ENCODE measurements around the gene IFITM2. TPM values are rescaled to one million over a fixed set of nuclear protein-coding genes. Genes with fewer than 3 reads are reported as not detected.
"Not testable (repeated sequence)": the region's sequence is repeated elsewhere in the genome, so short reads cannot be mapped to it uniquely, and the experiment has no call there.

IFITM2 gene
- total RNA-seq = 10 to 100 TPM; 25.6 to 84.1 (median 45.1) TPM

- peak; percentile 90 to 95 for DNase-seq (ENCODE audit: low spot score in 2 of 2)
- not testable (repeated sequence) for H3K36me3 ChIP-seq, H3K27me3 ChIP-seq, H3K9me3 ChIP-seq
- 0% methylated on average over 9 of the region's 28 CpGs for WGBS
- peaks cover 46% of the 10 kb centered on the region for H3K4me1 ChIP-seq
- H3K27ac ChIP-seq = peak within 1 kb of the TSS; percentile 87
- H3K4me3 ChIP-seq = peak within 1 kb of the TSS; percentile 53
- TF ChIP-seq POLR2AphosphoS5 (IDR thresholded peaks at IDR 0.05) = peak in 2 of 3 donors; percentile 60 to 82
- peak in 1 of 2 donors; percentile 72 for TF ChIP-seq POLR2A (IDR thresholded peaks at IDR 0.05)
Observed at GRCh38 chr11:307766-308708, at the start of gene IFITM2. TSS of gene IFITM2 (plus strand) at chr11:307816. CDS start at chr11:308193, 377 bp downstream.

- Histone ChIP-seq H3K36me3 (no peaks in the 10 kb centered on the region), H3K27me3 (no peaks in the 10 kb centered on the region)
- 74% methylated on average over 10 of the region's 10 CpGs for WGBS
Observed at GRCh38 chr11:259413-259812, 48.2 kb upstream of the IFITM2 start.

GRCh38 chr11:261624-262023 is 46.0 kb upstream of the IFITM2 start:
- H3K9me3 ChIP-seq = no peaks in the 10 kb centered on the region
- H3K4me3 ChIP-seq = no peak overlapping the region
- TF ChIP-seq POLR2AphosphoS5 (IDR thresholded peaks at IDR 0.05) = no peak
- TF ChIP-seq POLR2A (IDR thresholded peaks at IDR 0.05) = no peak
- no peak for TF ChIP-seq CTCF (IDR thresholded peaks at IDR 0.05)
- no peak for TF ChIP-seq EP300 (IDR thresholded peaks at IDR 0.05)
- no peaks in the 10 kb centered on the region for H3K36me3 ChIP-seq
- no peaks in the 10 kb centered on the region for H3K4me1 ChIP-seq
- H3K27ac ChIP-seq = no peak overlapping the region
- no peak for DNase-seq (ENCODE audit: low spot score in 2 of 2)
- 88% methylated on average over 4 of the region's 4 CpGs for WGBS
- no peaks in the 10 kb centered on the region for H3K27me3 ChIP-seq

More at GRCh38 chr11:259413-259812, 48.2 kb upstream of the IFITM2 start:
- TF ChIP-seq POLR2AphosphoS5 (IDR thresholded peaks at IDR 0.05) (no peak), POLR2A (IDR thresholded peaks at IDR 0.05) (no peak), CTCF (IDR thresholded peaks at IDR 0.05) (no peak)
- DNase-seq (ENCODE audit: low spot score in 2 of 2) = no peak
- Histone ChIP-seq H3K9me3 (no peaks in the 10 kb centered on the region), H3K4me3 (no peak overlapping the region), H3K4me1 (no peaks in the 10 kb centered on the region), H3K27ac (no peak overlapping the region)

- TF ChIP-seq POLR2A (IDR thresholded peaks at IDR 0.05) = no peak
- no peak for TF ChIP-seq POLR2AphosphoS5 (IDR thresholded peaks at IDR 0.05)
- H3K27me3 ChIP-seq = no peaks in the 10 kb centered on the region
- peak in 1 of 2 donors; percentile 75 for DNase-seq (ENCODE audit: low spot score in 2 of 2)
- no peak overlapping the region for H3K27ac ChIP-seq
- no peak overlapping the region for H3K4me3 ChIP-seq
- H3K36me3 ChIP-seq = no peaks in the 10 kb centered on the region
- WGBS = 55% methylated on average over 5 of the region's 13 CpGs
- peaks cover 17% of the 10 kb centered on the region for H3K4me1 ChIP-seq
- H3K9me3 ChIP-seq = no peaks in the 10 kb centered on the region
Observed at GRCh38 chr11:266676-267439, 40.8 kb upstream of the IFITM2 start.

GRCh38 chr11:267491-267994 is 40.1 kb upstream of the IFITM2 start:
- H3K36me3 ChIP-seq = no peaks in the 10 kb centered on the region
- H3K9me3 ChIP-seq = no peaks in the 10 kb centered on the region
- 14% methylated on average over 18 of the region's 18 CpGs for WGBS
- H3K4me1 ChIP-seq = peaks cover 17% of the 10 kb centered on the region
- H3K4me3 ChIP-seq = peak overlapping the region; percentile 38
- TF ChIP-seq POLR2A (IDR thresholded peaks at IDR 0.05) (no peak), CTCF (IDR thresholded peaks at IDR 0.05) (no peak), POLR2AphosphoS5 (IDR thresholded peaks at IDR 0.05) (no peak)
- H3K27ac ChIP-seq = peak overlapping the region; percentile 81
- DNase-seq (ENCODE audit: low spot score in 2 of 2) = peak in 1 of 2 donors; percentile 86
- no peaks in the 10 kb centered on the region for H3K27me3 ChIP-seq
